ENCODE measurements around the gene PTGES3. TPM values are rescaled to one million over a fixed set of nuclear protein-coding genes. Genes with fewer than 3 reads are reported as not detected.

PTGES3 gene
- total RNA-seq, 1 experiment from 2014 or later = 435 TPM

DNA sequence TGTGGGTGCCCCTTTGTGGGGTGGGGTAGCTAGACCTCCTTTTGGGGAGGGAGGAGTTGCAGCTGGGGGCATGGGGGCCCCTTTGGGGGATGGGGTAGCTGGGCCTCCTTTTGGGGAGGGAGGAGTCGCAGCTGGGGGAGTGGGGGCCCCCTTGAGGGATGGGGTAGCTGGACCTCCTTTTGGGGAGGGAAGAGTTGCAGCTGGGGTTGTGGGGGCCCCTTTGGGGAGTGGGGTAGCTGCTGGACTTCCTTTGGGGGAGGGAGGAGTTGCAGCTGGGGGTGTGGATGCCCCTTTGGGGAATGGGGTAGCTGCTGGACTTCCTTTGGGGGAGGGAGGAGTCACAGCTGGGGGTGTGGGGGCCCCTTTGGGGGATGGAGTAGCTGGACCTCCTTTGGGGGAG is 30.1 kb upstream of the PTGES3 start:
- no peaks in the 10 kb centered on the region for H3K9me3 ChIP-seq (ENCODE audit: control insufficient read depth, low read depth, low read length)
- H3K4me2 ChIP-seq (ENCODE audit: insufficient read depth, insufficient read length, low read length) = no peak overlapping the region
- H4K5ac ChIP-seq (ENCODE audit: insufficient read length, low read depth, low read length) = no peak overlapping the region
- Mint-ChIP-seq H3K4me1 (peaks cover 58 to 59% of the 10 kb centered on the region in 2 experiments), H3K4me3 (no peak overlapping the region), H3K27ac (no peak overlapping the region), H3K36me3 (ENCODE audit: insufficient read depth in 1 of 3, low read depth in 3 of 3) (peaks cover 76 to 85% (median 82%) of the 10 kb centered on the region in 3 experiments), H3K27me3 (ENCODE audit: low read depth) (no peaks in the 10 kb centered on the region), H3K9me3 (no peaks in the 10 kb centered on the region)
- DNase-seq = no peak
- H2BK5ac ChIP-seq (ENCODE audit: insufficient read length, low read length) = no peak overlapping the region
- no peak overlapping the region for H4K91ac ChIP-seq (ENCODE audit: insufficient read length, low read depth, low read length)
- WGBS (ENCODE audit: extremely low coverage, insufficient read length, low lambda C conversion rate) = no CpG with 5 or more reads among the region's 1 CpG
- peaks cover 10% of the 10 kb centered on the region for H3K4me1 ChIP-seq (ENCODE audit: insufficient read depth, low read length)
- H3K27me3 ChIP-seq (ENCODE audit: insufficient read depth, low read length) = no peaks in the 10 kb centered on the region
- TF ChIP-seq, protein P1, sequence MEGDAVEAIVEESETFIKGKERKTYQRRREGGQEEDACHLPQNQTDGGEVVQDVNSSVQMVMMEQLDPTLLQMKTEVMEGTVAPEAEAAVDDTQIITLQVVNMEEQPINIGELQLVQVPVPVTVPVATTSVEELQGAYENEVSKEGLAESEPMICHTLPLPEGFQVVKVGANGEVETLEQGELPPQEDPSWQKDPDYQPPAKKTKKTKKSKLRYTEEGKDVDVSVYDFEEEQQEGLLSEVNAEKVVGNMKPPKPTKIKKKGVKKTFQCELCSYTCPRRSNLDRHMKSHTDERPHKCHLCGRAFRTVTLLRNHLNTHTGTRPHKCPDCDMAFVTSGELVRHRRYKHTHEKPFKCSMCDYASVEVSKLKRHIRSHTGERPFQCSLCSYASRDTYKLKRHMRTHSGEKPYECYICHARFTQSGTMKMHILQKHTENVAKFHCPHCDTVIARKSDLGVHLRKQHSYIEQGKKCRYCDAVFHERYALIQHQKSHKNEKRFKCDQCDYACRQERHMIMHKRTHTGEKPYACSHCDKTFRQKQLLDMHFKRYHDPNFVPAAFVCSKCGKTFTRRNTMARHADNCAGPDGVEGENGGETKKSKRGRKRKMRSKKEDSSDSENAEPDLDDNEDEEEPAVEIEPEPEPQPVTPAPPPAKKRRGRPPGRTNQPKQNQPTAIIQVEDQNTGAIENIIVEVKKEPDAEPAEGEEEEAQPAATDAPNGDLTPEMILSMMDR (conservative IDR thresholded peaks at IDR 0.05) = no peak
- peaks cover 11% of the 10 kb centered on the region for H3K79me1 ChIP-seq (ENCODE audit: insufficient read depth, low read depth, low read length, poor library complexity, severe bottlenecking)
- no peak overlapping the region for H3K4ac ChIP-seq (ENCODE audit: low read depth, low read length)
- H4K8ac ChIP-seq (replicated peaks; ENCODE audit: insufficient read length, low read depth, low read length) = no peak overlapping the region
- H4K20me1 ChIP-seq (ENCODE audit: control insufficient read depth, insufficient read depth, insufficient read length) = no peaks in the 10 kb centered on the region
- H3K18ac ChIP-seq (ENCODE audit: insufficient read length, low read depth, low read length) = no peak overlapping the region
- no peak overlapping the region for H2BK120ac ChIP-seq (ENCODE audit: low read depth, low read length, poor library complexity, severe bottlenecking)
- H2AK5ac ChIP-seq (ENCODE audit: insufficient read length, low read length) = no peak overlapping the region
- H3T11ph ChIP-seq (ENCODE audit: low read length) = no peak overlapping the region
- no peak overlapping the region for H3K14ac ChIP-seq (ENCODE audit: insufficient read depth, low read length)
- H3K23ac ChIP-seq (ENCODE audit: insufficient read length, low read depth, low read length) = no peak overlapping the region
- no peak overlapping the region for H3K56ac ChIP-seq (ENCODE audit: insufficient read length, low read depth, low read length)
- no peaks in the 10 kb centered on the region for H3K23me2 ChIP-seq (ENCODE audit: insufficient read length, low read depth, low read length, poor library complexity, severe bottlenecking)
- no peak overlapping the region for H2BK15ac ChIP-seq (ENCODE audit: low read depth, low read length)
- H2BK12ac ChIP-seq (ENCODE audit: insufficient read length, low read depth, low read length) = no peak overlapping the region
- no peak overlapping the region for H3K9ac ChIP-seq (ENCODE audit: extremely low read depth, insufficient read length, low read length)
- H3K27ac ChIP-seq (ENCODE audit: insufficient read length, low read depth, low read length) = no peak overlapping the region
- H3K79me2 ChIP-seq (ENCODE audit: insufficient read depth, low read length) = peaks cover 37% of the 10 kb centered on the region; the same call in 1 of the 2 replicates
- H2AFZ ChIP-seq (ENCODE audit: low read length) = no peak overlapping the region
- no peak overlapping the region for H2BK20ac ChIP-seq (ENCODE audit: low read depth, low read length, poor library complexity, severe bottlenecking)

Measured in H9 (cell line).